ENCODE results near the gene AMOTL2.

The AMOTL2 gene

GRCh38 chr3:134352031-134352671 lies 22.1 kb downstream of the AMOTL2 start:
- no peak for DNase-seq

- DNase-seq, result no peak
These were observed 22.8 kb downstream of the AMOTL2 start for GRCh38 chr3:134351427-134351826.

GRCh38 chr3:134350861-134351311 lies 23.4 kb downstream of the AMOTL2 start:
- no peak for DNase-seq

GRCh38 chr3:134350266-134350665 lies 24.0 kb downstream of the AMOTL2 start:
- DNase-seq, result no peak

- DNase-seq, result no peak
These were observed 25.7 kb downstream of the AMOTL2 start for GRCh38 chr3:134348524-134348923.

GRCh38 chr3:134347551-134347950 lies 26.7 kb downstream of the AMOTL2 start:
- DNase-seq, result no peak

GRCh38 chr3:134346744-134347143 lies 27.5 kb downstream of the AMOTL2 start:
- DNase-seq, result no peak

GRCh38 chr3:134345202-134345601 lies 29.0 kb downstream of the AMOTL2 start:
- no peak for DNase-seq

- DNase-seq, result no peak
These were observed 29.7 kb downstream of the AMOTL2 start for GRCh38 chr3:134344560-134344959.

- no peak for DNase-seq
These were observed 32.0 kb downstream of the AMOTL2 start for GRCh38 chr3:134342259-134342658.

GRCh38 chr3:134341389-134341788 lies 32.9 kb downstream of the AMOTL2 start:
- DNase-seq, result peak in 1 of 3 experiments; percentile 14

- no peak for DNase-seq
These were observed 33.3 kb downstream of the AMOTL2 start for GRCh38 chr3:134340982-134341365.

- DNase-seq, result no peak
These were observed 33.8 kb downstream of the AMOTL2 start for GRCh38 chr3:134340362-134340981.

- no peak for DNase-seq
These were observed 34.3 kb downstream of the AMOTL2 start for GRCh38 chr3:134339913-134340312.

GRCh38 chr3:134339331-134339730 lies 34.9 kb downstream of the AMOTL2 start:
- no peak for DNase-seq

- DNase-seq, result peak in 1 of 3 experiments; percentile 5
These were observed 35.6 kb downstream of the AMOTL2 start for GRCh38 chr3:134338516-134339261.

- DNase-seq, result no peak
These were observed 36.1 kb downstream of the AMOTL2 start for GRCh38 chr3:134338201-134338512.

GRCh38 chr3:134337511-134338200 lies 36.6 kb downstream of the AMOTL2 start:
- DNase-seq, result no peak

- no peak for DNase-seq
These were observed 37.2 kb downstream of the AMOTL2 start for GRCh38 chr3:134337071-134337482.

GRCh38 chr3:134336587-134336986 lies 37.7 kb downstream of the AMOTL2 start:
- DNase-seq, result no peak

- no peak for DNase-seq
These were observed 39.4 kb downstream of the AMOTL2 start for GRCh38 chr3:134334901-134335280.

- no peak for DNase-seq
These were observed 39.9 kb downstream of the AMOTL2 start for GRCh38 chr3:134334231-134334900.

Data from NCI-H1417 (cell line).